OCI-LY1 (cell line): ENCODE results near the gene CPLX1.

Source experiments
- CTCF ChIP-seq: fragments of 200-600 bp; sonication (generic), shearing (Covaris generic); IDR thresholded peaks from 2 replicates; pipeline ENCODE4 v1.5.1; 2017; ENCODE audit warnings: mild to moderate bottlenecking, antibody characterized with exemption, low read length, moderate library complexity, mixed read lengths
- EZH2 ChIP-seq: fragments of 200-600 bp; sonication (generic), shearing (Covaris generic); IDR thresholded peaks from 2 replicates; pipeline ENCODE4 v1.8.0; 2017; ENCODE audit warnings: borderline replicate concordance, mixed run types, mild to moderate bottlenecking, antibody characterized with exemption, low read length, moderate library complexity, mixed read lengths

DNA sequence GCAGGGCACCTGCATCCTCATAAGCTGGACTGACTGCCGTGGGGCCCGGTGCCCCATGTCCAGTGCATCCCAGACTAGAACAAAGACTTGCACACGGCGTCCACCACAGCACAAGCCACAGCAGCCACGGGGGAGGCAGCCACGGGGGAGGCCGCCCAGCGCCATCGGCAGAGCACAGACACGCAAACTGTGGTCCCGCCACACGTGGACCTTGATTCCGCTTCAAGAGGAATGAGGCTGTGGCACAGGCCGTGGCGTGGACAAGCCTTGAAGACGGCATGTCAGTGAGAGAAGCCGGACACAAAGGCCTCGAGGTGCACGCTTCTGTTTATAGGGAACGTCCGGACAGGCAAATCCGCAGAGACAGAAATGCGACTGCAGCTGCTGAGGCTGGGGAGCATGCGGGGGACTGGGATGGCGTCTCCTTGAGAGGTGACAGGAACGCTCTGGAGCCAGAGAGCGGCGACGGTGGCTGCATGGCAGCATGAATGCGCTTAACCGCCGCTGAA, 10.1 kb upstream of the CPLX1 start:
- TF ChIP-seq CTCF (no peak), EZH2 (no peak)
